NCI-H460 (cell line): Measurements from ENCODE around the gene PLA1A. TPM values are rescaled to one million over a fixed set of nuclear protein-coding genes. Genes with fewer than 3 reads are reported as not detected.
"Not testable (repeated sequence)": the region's sequence is repeated elsewhere in the genome, so short reads cannot be mapped to it uniquely, and the experiment has no call there.

Experiments
- DNase-seq: peaks from one replicate; pipeline ENCODE4 v3.0.0-alpha.2; 2016; ENCODE audit warnings: low read depth; ENCODE audit errors: extremely low read depth
- polyA plus RNA-seq: library from polyadenylated mRNA; depleted of rRNA; stranded (reverse); fragments of >200 nt; gene quantifications from 2 replicates; pipeline ENCODE4 v1.2.3, GENCODE V29; 2014; cell fraction: nucleus; rRNA removed
- total RNA-seq: library from RNA; depleted of rRNA; stranded (reverse); fragments of >200 nt; shearing (Covaris generic); gene quantifications from 2 replicates; pipeline ENCODE4 v1.2.3, GENCODE V29; 2014; rRNA removed

The PLA1A gene, protein sequence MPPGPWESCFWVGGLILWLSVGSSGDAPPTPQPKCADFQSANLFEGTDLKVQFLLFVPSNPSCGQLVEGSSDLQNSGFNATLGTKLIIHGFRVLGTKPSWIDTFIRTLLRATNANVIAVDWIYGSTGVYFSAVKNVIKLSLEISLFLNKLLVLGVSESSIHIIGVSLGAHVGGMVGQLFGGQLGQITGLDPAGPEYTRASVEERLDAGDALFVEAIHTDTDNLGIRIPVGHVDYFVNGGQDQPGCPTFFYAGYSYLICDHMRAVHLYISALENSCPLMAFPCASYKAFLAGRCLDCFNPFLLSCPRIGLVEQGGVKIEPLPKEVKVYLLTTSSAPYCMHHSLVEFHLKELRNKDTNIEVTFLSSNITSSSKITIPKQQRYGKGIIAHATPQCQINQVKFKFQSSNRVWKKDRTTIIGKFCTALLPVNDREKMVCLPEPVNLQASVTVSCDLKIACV
- total RNA-seq = not detected in 2 replicates
- polyA plus RNA-seq = not detected in 2 replicates

DNA sequence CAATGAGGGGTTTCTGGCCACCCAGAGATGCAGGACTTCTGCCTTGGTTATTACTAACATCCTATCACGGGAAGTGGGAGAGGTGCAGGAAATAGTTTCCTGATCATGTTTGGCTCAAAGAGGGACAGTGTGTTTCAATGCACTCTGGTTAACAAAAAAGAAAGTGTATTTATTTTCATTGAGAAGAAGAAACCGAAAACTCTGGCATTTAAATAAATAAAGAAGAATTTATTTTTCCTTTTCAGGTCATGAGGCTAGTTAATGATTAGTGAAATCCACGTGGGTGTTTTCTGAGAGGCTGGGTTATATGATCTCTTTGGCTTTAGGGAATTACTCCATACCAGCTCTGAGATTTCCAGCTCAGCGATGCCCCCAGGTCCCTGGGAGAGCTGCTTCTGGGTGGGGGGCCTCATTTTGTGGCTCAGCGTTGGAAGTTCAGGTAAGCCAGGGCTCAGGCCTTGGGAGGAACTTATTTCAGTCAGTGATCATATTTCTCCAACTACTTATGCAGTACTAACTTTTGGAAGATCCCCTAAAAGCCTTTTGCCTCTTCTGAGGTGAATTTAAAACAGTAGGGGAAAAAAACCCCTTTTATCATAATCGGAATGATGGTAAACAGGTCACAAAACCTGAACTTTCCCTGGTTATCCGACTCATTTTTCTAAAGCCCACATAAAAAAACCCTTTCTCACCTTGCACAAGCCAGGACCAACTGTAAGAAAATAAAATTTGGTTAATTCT, at the start of gene PLA1A:
Gene PLA1A (plus strand): TSS at position 338 of the 741 bp plus-strand sequence. CDS start 29 bp downstream, at position 367.
- no peak for DNase-seq

DNA sequence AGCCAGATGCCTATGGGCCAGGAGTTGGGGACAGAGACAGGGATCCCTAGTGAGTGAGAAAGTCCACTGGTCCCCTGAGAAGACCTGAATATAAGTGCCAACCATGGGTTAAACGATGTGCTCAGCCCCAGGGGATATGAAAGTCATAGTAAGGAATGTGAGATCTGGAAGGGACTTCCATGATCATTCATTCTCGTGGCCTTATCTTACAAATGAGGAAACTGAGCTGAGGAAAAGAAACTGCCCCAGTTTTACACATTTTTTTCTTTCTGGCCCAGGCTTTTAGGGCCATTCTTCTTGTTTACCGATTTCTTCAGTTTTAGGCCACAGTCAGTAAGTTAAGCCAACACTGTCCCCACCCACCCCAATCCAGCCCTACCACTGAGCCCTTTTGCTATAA, 49.3 kb upstream of the PLA1A start:
- no peak for DNase-seq

GRCh38 chr3:119550192-119550910, 47.3 kb upstream of the PLA1A start:
- no peak for DNase-seq

DNA sequence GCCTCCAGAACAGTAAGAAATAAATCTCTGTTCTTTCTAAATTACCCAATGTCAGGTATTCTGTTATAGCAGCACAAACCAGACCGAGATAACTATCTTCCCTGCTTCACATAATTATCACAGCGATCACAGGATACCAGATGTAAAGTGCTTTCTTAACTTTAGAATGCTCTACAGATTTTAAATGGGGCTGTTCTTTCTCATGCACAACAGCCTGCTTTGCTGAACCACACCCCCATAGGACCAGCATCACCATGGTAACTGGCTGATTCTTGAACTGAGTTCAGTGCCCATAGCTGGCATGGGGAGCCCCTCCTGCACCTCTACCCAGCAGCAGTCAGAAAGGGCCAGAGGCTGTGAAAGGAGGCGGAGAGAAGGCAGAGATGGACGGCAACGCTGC, 46.1 kb upstream of the PLA1A start:
- DNase-seq = no peak

GRCh38 chr3:119552928-119553327, 44.8 kb upstream of the PLA1A start:
- not testable (repeated sequence) for DNase-seq

DNA sequence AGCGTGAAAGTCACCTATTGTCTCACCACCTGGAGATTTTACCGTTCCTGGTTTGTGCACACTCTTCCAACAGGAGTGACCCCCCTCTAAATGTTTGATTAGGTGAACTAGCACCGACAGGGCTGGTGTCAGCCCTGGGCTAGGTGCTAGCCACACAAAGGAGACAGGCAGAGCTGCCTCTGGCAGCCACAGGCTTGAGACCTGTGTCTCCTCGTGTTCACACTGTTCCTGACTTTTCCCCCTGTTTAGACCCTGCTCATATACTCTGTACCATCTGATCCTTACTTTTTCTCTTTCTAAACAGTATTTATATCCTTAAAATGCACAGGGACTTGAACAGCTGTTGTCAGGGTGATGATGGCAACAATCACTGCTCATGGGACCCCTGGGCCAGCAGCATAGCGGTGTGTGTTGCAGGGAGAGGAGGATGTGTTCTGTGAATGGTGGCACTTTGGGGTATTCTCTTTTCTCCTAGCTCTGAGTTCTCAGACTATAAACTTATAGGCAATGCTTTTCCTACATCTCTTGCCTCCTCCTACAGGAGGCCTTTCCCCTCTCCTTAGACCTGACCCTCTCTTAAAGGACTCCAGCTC, 43.8 kb upstream of the PLA1A start:
- DNase-seq = no peak

- no peak for DNase-seq
Observed at GRCh38 chr3:119555309-119555735, 42.4 kb upstream of the PLA1A start.

DNA sequence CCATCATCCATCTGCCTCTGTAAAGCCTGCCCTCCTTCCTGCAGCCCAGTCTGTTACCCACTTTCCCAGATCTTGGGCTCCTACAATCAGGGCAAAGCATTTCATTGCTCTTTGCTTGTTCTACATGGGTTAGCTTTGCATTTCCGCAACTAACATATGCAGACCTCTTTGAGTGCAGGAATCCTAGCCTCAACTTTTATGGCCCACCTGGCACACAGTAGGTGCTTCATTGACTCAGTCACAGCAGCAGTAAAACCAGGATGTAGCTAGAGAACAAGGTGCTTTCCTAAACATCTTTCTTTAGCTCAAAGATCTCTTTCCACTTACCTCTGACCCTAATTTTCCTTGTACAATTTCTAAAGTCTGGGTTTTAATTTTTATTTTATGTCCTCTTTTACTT, 41.8 kb upstream of the PLA1A start:
- DNase-seq = no peak

DNA sequence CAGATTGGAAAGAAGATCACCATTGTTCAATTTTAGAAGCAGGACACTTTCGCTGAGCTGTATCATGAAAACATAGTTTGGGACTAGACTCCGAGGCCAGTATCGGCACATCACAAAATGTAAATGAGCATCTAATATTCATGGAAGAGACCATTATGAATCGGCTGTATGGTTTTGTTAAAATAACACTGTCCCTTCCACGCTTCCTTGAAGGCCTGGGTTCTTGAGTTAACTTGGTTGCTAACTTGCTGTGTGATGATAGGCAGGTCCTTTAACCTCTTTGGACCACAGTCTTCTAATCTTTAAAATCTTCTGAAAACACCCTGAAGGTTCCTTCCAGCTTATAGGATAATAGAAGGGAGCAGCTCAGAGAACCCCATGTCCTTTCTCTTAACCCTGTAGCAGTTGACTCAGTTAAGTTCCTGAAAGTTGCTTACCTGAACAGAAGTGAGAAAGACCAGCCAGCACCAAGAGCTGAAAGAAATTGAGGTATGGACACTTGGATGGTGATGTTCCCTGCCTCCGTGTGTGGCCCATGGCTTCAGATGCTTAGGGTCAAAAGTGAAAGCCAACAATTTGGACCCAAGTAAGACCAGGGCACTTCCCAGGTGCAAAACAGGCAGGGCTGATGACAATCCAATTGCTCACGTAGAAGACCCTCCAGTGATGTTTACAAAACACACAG, 40.4 kb upstream of the PLA1A start:
- DNase-seq = no peak

DNA sequence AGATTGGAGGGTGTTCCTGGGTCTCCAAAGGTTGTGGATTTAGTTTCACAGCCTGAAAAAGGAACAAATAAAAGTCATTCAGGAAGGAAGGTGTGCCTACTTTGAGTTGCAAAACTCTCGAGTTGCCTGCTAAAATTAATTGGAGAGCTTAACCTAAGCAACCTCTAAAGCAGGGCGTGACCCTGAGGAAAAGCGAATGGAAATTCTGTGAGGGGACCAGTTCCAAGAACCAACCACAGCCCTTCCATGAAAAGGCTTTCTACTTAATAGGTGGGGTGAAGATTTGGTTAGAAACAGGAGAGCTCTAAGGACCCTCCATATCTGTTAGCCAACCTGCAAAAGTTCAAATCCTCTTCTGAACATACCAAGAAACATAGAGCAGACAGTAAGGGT, 39.8 kb upstream of the PLA1A start:
- DNase-seq = no peak

GRCh38 chr3:119558626-119559317, 38.9 kb upstream of the PLA1A start:
- no peak for DNase-seq

DNA sequence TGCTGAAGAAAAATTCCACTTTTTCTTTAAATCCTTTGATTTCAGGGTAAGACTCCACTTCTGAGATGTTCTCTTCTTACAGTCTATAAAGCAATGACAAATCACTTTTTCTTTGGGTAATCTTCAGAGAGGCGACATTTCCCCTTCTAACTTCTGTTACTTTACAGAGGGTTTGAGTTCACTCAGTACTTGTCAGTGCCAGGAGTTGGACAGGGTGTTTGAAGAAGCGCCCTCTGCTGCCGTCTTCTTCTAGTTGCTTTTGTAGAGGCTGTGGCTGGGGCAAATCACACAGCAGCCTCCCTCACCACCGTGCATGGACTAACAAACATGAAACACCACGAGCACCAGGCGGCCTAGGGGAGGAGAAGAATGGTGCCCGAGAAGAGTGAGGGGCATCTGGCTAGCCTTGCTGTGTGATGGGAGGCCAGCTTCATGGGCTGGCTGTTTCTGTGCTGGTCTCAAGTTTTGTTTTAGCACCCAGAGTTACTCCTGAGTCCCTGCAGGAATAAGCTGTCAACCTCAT, 38.2 kb upstream of the PLA1A start, which contains the start of gene CD80:
Gene CD80 (minus strand): TSS at position 174 of the 523 bp plus-strand sequence. CDS start 1,886 bp downstream, outside the sequence.
- DNase-seq = peak; percentile 34

DNA sequence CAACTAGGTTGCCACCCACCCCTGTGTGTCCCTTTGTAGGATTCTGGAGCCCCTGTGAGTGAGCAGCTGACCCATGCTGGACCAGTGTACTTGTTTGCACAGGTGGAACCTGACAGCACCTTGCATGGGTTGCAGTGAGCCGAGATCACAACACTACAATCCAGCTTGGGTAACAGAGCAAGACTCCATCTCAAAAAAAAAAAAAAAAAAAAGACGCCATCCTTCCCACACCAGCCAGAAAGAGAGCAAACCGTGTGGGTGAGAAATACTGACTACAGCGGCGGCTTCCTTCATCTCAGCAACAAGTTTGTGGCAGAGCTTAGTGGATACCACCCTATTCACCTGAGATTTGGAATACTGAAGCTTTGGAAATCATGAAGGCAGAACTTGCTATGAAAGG, 37.5 kb upstream of the PLA1A start:
- no peak for DNase-seq

DNA sequence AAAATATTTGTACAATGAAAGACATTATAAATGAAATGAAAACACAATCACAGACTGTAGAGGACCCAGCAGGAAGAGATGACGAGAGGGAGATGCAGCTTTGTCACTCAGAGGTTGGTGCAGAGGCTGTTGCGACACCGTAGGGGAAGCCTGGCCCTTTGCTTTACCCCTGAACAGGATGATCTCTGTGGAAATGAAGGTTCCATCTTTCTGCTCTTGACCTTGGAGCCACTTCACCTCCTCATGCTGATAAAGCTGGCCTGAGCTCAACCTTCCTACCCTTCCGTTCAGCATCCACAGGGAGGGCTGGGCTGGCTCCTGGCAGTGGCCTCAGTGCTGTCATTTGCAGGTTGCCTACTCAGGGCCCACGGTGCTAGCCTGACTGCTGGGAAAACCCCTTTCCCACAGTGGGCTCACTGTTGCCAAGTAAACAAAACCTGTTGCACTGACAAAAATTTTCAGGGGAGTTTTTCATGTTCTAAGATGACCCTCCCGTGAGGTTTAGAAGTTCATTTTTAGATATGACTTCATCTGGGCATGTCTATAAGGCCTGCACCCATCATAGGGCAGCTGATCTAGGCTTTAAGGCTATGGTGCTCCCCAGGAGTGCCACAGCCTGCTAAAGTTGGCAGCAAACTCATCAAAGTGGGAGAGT, 35.3 kb upstream of the PLA1A start:
- DNase-seq = no peak

- DNase-seq = not testable (repeated sequence)
Observed at GRCh38 chr3:119563334-119563733, 34.4 kb upstream of the PLA1A start.

DNA sequence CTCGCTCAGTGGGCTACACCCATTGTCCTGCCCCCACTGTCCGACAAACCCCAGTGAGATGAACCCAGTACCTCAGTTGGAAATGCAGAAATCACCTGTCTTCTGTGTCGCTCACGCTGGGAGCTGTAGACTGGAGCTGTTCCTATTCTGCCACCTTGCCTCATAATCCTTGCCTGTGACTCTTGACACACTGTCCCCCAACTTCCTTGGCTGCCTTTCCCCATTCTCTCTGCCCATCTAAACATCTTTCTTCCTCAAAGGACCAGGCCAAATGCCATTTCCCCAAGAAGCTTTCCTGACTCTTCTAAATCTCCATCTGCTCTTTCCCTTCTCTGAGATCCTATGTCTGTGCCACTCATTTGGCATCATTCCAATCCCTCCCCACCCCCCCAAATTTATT, 28.5 kb upstream of the PLA1A start:
- DNase-seq = no peak

DNA sequence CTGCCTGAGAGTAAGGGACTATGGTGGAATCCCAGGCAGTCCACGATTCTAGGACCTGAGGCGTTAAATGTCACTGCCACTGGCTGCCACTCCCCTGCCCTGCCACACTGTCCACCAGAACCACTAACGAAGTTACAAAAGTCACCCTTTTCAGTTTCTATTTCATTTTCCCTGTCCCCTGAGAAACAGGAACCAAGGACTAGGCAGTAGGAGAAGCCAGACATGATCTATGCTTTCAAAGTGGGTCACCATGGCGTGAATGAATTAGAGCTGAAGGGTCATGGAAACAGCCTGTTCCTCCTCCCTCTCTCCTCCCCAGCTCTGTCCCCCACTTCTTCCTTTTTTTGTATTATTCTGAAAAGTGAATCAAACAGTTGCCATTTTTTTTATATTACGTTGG, 27.5 kb upstream of the PLA1A start:
- DNase-seq = no peak

- DNase-seq = no peak
Observed at GRCh38 chr3:119571230-119571629, 26.5 kb upstream of the PLA1A start.

DNA sequence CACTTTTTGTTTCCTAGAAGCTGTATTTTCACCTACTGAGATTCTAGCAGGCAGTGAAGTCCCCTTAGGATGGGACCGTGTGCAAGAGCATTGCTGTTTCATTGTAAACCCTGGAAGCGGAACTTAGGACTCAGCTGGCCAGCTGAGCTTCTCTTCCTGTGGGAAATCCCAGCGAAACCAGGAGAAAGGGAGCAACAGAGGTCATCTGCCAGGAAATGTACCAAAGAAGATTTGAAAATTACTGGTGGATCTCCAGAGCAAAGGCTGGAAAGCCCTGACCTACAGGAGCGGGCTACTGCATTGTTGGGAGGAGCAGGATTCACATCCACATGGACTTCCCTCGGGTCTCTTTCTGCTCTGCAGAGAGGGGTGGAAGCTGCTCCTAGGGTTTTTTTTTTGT, 26.0 kb upstream of the PLA1A start:
- no peak for DNase-seq
